Measurements from ENCODE around the gene AQP2.

The AQP2 gene

DNA sequence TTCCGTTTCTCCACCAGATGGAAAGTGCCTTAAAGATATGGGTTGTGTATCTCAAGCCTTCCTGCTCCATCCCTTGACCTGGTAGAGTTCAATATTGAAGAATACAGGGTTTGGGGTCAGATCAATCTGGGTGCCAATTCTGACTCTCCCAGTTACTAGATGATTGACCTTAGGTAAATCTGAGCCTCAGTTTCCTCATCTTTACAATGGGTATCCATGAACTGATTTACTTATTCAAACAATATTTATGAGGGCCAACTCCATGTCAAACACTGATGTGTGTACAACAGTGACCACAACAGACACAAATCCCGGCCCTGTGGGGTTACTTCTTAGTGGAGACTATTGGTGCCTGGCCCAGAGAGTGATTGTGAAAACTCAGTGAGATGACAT is 39.3 kb upstream of the AQP2 start:
- no peak for DNase-seq (ENCODE audit: low read depth)
- H3K4me3 ChIP-seq (ENCODE audit: control insufficient read depth, low read depth, low read length), result no peak overlapping the region
- TF ChIP-seq, protein P1, sequence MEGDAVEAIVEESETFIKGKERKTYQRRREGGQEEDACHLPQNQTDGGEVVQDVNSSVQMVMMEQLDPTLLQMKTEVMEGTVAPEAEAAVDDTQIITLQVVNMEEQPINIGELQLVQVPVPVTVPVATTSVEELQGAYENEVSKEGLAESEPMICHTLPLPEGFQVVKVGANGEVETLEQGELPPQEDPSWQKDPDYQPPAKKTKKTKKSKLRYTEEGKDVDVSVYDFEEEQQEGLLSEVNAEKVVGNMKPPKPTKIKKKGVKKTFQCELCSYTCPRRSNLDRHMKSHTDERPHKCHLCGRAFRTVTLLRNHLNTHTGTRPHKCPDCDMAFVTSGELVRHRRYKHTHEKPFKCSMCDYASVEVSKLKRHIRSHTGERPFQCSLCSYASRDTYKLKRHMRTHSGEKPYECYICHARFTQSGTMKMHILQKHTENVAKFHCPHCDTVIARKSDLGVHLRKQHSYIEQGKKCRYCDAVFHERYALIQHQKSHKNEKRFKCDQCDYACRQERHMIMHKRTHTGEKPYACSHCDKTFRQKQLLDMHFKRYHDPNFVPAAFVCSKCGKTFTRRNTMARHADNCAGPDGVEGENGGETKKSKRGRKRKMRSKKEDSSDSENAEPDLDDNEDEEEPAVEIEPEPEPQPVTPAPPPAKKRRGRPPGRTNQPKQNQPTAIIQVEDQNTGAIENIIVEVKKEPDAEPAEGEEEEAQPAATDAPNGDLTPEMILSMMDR (conservative IDR thresholded peaks at IDR 0.05; ENCODE audit: control insufficient read depth, insufficient read depth, low read depth, low read length), result no peak

DNA sequence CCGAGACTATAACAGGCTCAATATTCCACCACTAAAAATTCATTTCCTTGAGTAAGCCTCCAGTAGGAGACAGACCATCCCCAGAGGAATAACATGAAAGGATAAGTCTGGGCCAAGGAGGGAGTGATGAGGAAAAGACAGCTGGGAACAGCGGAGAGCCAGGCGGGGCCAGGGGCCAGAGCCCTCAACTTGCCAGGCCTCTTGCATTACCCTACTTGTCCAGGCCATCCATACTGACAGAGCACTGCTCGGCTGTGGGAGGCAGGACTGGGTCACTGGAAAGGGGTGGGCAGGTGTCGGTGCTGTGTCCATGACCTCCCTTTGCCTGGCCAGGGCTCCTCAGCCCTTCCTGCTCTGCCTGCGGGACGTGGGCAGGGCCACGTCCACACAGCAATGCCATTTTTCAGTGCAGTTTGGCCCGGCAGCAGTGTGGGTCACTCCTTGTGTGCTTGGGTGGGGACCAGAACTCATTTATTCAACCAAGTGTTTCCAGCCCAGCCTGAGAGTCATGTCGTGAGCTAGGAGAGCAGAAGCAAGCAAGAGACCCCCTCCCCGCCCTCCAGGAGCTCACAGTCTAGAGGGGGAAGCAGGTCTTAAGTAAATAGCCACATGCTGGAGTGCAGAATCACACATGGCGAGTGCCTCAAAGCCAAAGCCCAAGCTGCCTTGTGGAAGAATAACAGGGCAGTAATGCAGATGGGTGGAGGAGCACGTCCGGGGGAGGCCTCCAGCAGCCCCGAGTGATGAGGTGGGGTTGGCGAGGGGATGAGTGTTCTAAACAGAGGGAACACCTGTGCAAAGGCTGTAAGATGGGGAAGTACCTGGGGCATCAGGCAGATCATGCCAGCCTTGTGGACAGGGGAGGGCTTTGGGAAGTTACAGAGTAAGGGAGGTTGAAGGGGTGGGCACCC is 37.9 kb upstream of the AQP2 start:
- no peak overlapping the region for H3K4me3 ChIP-seq (ENCODE audit: control insufficient read depth, low read depth, low read length)
- DNase-seq (ENCODE audit: low read depth), result no peak
- TF ChIP-seq, protein P1 (conservative IDR thresholded peaks at IDR 0.05; ENCODE audit: control insufficient read depth, insufficient read depth, low read depth, low read length), result no peak

DNA sequence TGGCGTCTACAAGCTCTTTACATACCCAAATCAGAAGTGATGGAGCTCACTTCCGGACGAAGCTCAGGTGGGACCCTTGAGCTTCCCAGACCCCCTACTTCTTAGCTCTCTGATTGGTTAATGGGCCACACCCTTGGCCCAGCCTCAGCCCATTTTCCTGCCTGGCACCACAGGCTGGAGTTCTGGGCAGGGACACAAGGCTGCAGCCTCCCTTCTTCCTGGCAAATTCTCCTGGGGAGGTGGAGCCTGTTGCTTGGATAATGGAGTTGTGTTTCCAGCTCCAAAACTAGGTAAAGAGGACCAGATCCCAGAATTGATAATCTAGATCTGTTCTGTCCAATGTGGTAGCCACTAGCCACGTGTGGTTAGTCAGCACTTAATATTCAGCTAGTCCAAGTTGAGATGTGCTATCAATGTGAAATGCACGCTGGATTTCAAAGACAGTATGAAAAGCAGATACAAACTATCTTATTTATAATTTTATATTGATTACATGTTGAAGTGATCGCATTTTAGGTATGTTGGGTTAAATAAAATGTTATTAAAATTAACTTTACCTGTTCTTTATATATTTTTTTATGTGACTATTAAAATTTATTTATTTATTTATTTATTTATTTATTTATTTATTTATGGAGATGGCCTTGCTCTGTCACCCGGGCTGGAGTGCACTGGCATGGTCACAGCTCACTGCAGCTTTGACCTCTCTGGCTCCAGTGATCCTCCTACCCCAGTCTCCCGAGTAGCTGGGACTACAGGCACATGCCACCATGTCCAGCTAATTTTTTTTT is 34.2 kb upstream of the AQP2 start:
- H3K4me3 ChIP-seq (ENCODE audit: control insufficient read depth, low read depth, low read length), result no peak overlapping the region
- no peak for DNase-seq (ENCODE audit: low read depth)
- TF ChIP-seq, protein P1 (conservative IDR thresholded peaks at IDR 0.05; ENCODE audit: control insufficient read depth, insufficient read depth, low read depth, low read length), result no peak

DNA sequence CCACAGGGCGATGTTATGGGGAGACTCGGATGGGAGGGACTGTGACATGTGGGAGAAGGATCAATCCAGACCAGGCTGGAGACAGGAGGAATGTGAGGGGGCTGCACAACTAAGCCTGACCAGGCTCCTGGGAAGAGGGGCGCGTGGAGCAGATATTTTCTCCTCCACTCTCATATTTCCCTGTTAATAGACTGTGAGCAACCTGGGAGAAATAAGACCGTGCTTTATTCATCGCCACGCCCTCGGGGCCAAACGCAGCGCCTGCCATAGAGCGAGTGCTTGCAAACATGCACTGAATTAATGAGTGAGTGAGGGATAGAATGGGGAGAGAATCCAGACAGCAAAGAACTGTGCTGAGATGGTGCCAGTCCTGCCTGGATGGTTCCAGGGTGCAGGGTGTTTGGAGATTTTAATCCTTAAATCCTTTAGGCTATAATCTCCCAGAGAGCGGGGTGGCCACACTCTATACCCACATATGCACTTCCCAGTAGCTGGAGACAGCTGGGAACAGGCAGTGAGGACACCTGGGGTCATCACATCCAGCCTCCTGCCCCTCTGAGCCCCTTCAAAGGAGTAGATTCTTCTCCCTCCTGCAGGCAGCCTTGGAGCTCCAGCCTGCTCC is 33.3 kb upstream of the AQP2 start:
- no peak for DNase-seq (ENCODE audit: low read depth)
- H3K4me3 ChIP-seq (ENCODE audit: control insufficient read depth, low read depth, low read length), result no peak overlapping the region
- TF ChIP-seq, protein P1 (conservative IDR thresholded peaks at IDR 0.05; ENCODE audit: control insufficient read depth, insufficient read depth, low read depth, low read length), result no peak

DNA sequence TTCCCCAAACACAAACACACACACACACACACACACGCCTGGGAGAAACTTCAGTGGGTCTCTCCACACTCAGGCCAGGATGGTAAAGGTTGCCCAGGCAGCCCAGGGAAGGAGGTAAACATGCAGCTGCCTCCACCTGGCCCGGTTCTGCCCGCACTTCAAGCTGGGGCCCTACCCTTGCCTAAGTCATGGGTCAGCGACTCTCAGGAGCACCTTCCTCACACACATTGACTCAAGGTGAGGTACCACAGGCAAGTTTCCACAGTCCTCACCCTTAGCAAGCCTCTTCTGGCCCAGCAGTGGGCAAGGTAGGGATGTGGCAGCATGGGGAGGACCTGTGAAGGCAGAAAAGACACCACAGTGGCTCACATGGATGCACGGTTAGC is 32.8 kb upstream of the AQP2 start:
- no peak for DNase-seq (ENCODE audit: low read depth)
- TF ChIP-seq, protein P1 (conservative IDR thresholded peaks at IDR 0.05; ENCODE audit: control insufficient read depth, insufficient read depth, low read depth, low read length), result no peak
- no peak overlapping the region for H3K4me3 ChIP-seq (ENCODE audit: control insufficient read depth, low read depth, low read length)

DNA sequence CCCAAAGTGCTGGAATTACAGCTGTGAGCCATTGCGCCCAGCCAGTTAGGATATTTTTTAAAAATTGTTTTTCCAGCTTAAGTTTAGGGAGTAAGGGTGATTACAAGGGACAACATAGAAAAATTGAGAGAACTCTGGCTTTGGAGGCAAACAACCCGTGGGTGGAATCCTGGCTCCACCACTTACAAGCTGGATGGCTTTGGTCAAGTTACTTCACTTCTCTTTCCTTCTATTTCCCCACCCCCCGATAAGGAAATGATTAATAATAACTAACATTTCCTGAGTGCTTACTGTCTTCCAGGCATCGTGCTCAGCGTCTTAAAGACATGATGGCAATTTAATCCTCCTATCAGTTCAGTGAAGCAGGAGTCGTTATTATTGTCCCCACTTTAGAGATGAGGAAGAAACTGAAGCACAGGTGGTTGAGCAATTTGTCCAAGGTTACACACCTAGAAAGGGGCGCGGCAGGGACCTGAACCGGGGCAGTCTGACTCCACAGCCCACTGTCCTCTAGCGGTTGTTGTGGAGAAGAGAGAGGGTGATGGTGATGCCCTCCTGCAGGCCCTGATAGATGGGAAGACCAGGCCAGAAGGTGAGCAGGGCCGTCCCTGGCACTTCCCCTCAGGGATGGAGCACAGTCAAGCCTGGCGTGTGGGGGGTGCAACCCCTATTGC is 30.2 kb upstream of the AQP2 start:
- H3K4me3 ChIP-seq (ENCODE audit: control insufficient read depth, low read depth, low read length), result no peak overlapping the region
- TF ChIP-seq, protein P1 (conservative IDR thresholded peaks at IDR 0.05; ENCODE audit: control insufficient read depth, insufficient read depth, low read depth, low read length), result no peak
- DNase-seq (ENCODE audit: low read depth), result peak; percentile 67
